ENCODE results near the gene AVPR2.

- no peak for TF ChIP-seq EZH2 (IDR thresholded peaks at IDR 0.05; ENCODE audit: low read length, missing control alignments)
- TF ChIP-seq, protein P1, sequence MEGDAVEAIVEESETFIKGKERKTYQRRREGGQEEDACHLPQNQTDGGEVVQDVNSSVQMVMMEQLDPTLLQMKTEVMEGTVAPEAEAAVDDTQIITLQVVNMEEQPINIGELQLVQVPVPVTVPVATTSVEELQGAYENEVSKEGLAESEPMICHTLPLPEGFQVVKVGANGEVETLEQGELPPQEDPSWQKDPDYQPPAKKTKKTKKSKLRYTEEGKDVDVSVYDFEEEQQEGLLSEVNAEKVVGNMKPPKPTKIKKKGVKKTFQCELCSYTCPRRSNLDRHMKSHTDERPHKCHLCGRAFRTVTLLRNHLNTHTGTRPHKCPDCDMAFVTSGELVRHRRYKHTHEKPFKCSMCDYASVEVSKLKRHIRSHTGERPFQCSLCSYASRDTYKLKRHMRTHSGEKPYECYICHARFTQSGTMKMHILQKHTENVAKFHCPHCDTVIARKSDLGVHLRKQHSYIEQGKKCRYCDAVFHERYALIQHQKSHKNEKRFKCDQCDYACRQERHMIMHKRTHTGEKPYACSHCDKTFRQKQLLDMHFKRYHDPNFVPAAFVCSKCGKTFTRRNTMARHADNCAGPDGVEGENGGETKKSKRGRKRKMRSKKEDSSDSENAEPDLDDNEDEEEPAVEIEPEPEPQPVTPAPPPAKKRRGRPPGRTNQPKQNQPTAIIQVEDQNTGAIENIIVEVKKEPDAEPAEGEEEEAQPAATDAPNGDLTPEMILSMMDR (conservative IDR thresholded peaks at IDR 0.05 in 1 of 2, IDR thresholded peaks at IDR 0.05 in 1 of 2; ENCODE audit: low read depth in 1 of 2, low read length in 2 of 2): no peak
Observed at GRCh38 chrX:153861151-153861550, 43.3 kb upstream of the AVPR2 start.

Data from fibroblast of lung (primary cell).